ENCODE data around the gene C8G. TPM values are rescaled to one million over a fixed set of nuclear protein-coding genes. Genes with fewer than 3 reads are reported as not detected.

C8G gene
- total and polyA plus RNA-seq, 2 of the 13 experiments (the other 11 are each of a cell fraction or from before 2014, with no cell fraction given), result 4.9 to 12.8 TPM

DNA sequence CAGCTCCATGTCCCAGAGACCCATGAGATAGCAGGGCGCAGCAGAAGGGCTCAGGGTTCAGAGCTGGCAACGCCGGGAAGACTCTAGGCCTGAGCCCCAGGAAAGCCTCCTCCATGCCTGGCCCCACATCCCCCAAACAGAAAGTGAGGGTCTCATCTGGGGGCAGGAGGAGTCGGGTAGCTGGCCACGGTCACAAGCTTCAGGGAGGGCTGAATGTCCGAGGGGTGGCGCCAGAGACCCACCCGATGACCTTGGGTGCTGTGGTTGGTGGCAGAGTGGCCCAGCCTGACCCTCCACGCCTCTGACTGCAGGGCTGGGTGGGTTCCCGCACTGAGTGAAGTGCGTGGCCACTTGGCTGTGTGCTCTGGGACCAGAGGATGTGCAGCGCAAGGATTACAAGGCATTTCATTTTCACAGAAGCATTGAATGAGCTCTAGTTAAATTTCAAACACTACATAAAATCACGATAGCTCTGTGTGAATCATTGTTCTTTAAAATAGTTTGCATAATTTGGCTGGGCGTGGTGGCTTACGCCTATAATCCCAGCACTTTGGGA is 3.0 kb downstream of the C8G start (continued):
- TF ChIP-seq, protein P1, sequence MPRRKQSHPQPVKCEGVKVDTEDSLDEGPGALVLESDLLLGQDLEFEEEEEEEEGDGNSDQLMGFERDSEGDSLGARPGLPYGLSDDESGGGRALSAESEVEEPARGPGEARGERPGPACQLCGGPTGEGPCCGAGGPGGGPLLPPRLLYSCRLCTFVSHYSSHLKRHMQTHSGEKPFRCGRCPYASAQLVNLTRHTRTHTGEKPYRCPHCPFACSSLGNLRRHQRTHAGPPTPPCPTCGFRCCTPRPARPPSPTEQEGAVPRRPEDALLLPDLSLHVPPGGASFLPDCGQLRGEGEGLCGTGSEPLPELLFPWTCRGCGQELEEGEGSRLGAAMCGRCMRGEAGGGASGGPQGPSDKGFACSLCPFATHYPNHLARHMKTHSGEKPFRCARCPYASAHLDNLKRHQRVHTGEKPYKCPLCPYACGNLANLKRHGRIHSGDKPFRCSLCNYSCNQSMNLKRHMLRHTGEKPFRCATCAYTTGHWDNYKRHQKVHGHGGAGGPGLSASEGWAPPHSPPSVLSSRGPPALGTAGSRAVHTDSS (CRISPR knock-in tag; conservative IDR thresholded peaks at IDR 0.05), result peak; percentile 86; the same call in 1 of the 2 replicates
- TF ChIP-seq TOPORS (CRISPR knock-in tag; IDR thresholded peaks at IDR 0.05) (no peak), RCOR2 (CRISPR knock-in tag; IDR thresholded peaks at IDR 0.05) (0 out of 2 replicates have a peak, but pooled peaks have one; percentile 46), HIC2 (CRISPR knock-in tag; IDR thresholded peaks at IDR 0.05; ENCODE audit: low read depth) (peak; percentile 69), ISX (CRISPR knock-in tag; conservative IDR thresholded peaks at IDR 0.05) (no peak), ZNF572 (CRISPR knock-in tag; IDR thresholded peaks at IDR 0.05) (0 out of 2 replicates have a peak, but pooled peaks have one; percentile 59), KDM5B (CRISPR knock-in tag; IDR thresholded peaks at IDR 0.05; ENCODE audit: borderline replicate concordance) (0 out of 2 replicates have a peak, but pooled peaks have one; percentile 32), SMC3 (IDR thresholded peaks at IDR 0.05; ENCODE audit: low read length) (peak; percentile 35; the same call in 1 of the 2 replicates), ADNP (CRISPR knock-in tag; IDR thresholded peaks at IDR 0.05) (no peak), ZNF275 (CRISPR knock-in tag; IDR thresholded peaks at IDR 0.05; ENCODE audit: borderline replicate concordance) (no peak), FOSL2 (CRISPR knock-in tag; IDR thresholded peaks at IDR 0.05) (peak; percentile 17; the same call in 1 of the 2 replicates), ZNF274 (CRISPR knock-in tag; IDR thresholded peaks at IDR 0.05) (0 out of 2 replicates have a peak, but pooled peaks have one; percentile 57), KAT2B (IDR thresholded peaks at IDR 0.05; ENCODE audit: borderline replicate concordance, low read depth, low read length) (no peak), UBTF (CRISPR knock-in tag; IDR thresholded peaks at IDR 0.05) (peak; percentile 44; the same call in 1 of the 2 replicates), ZFP36 (IDR thresholded peaks at IDR 0.05; ENCODE audit: borderline replicate concordance, low read depth, low read length, partially characterized antibody) (no peak), IKZF1 (IDR thresholded peaks at IDR 0.05) (no peak), MYC (CRISPR knock-in tag; IDR thresholded peaks at IDR 0.05; ENCODE audit: borderline replicate concordance) (peak; percentile 64; the same call in 1 of the 2 replicates), SIN3A (IDR thresholded peaks at IDR 0.05; ENCODE audit: borderline replicate concordance, low read depth, low read length) (no peak), ZNF331 (CRISPR knock-in tag; IDR thresholded peaks at IDR 0.05) (0 out of 2 replicates have a peak, but pooled peaks have one; percentile 24)
- TF ChIP-seq, protein P2, sequence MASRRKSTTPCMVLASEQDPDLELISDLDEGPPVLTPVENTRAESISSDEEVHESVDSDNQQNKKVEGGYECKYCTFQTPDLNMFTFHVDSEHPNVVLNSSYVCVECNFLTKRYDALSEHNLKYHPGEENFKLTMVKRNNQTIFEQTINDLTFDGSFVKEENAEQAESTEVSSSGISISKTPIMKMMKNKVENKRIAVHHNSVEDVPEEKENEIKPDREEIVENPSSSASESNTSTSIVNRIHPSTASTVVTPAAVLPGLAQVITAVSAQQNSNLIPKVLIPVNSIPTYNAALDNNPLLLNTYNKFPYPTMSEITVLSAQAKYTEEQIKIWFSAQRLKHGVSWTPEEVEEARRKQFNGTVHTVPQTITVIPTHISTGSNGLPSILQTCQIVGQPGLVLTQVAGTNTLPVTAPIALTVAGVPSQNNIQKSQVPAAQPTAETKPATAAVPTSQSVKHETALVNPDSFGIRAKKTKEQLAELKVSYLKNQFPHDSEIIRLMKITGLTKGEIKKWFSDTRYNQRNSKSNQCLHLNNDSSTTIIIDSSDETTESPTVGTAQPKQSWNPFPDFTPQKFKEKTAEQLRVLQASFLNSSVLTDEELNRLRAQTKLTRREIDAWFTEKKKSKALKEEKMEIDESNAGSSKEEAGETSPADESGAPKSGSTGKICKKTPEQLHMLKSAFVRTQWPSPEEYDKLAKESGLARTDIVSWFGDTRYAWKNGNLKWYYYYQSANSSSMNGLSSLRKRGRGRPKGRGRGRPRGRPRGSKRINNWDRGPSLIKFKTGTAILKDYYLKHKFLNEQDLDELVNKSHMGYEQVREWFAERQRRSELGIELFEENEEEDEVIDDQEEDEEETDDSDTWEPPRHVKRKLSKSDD (CRISPR knock-in tag; IDR thresholded peaks at IDR 0.05; ENCODE audit: low read depth), result 0 out of 2 replicates have a peak, but pooled peaks have one; percentile 18
